Measurements from ENCODE around the gene EML3. TPM values are rescaled to one million over a fixed set of nuclear protein-coding genes. Genes with fewer than 3 reads are reported as not detected.

The EML3 gene, protein sequence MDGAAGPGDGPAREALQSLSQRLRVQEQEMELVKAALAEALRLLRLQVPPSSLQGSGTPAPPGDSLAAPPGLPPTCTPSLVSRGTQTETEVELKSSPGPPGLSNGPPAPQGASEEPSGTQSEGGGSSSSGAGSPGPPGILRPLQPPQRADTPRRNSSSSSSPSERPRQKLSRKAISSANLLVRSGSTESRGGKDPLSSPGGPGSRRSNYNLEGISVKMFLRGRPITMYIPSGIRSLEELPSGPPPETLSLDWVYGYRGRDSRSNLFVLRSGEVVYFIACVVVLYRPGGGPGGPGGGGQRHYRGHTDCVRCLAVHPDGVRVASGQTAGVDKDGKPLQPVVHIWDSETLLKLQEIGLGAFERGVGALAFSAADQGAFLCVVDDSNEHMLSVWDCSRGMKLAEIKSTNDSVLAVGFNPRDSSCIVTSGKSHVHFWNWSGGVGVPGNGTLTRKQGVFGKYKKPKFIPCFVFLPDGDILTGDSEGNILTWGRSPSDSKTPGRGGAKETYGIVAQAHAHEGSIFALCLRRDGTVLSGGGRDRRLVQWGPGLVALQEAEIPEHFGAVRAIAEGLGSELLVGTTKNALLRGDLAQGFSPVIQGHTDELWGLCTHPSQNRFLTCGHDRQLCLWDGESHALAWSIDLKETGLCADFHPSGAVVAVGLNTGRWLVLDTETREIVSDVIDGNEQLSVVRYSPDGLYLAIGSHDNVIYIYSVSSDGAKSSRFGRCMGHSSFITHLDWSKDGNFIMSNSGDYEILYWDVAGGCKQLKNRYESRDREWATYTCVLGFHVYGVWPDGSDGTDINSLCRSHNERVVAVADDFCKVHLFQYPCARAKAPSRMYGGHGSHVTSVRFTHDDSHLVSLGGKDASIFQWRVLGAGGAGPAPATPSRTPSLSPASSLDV
- total RNA-seq (2016; rRNA removed; fragmentation: Illumina TruSeq; extraction: Trizol) (4.6 and 10.6 TPM in 2 replicates), polyA plus RNA-seq (2011; rRNA removed) (12.3 and 16.6 TPM in 2 replicates), polyA minus RNA-seq (2011; rRNA and poly(A)+ RNA removed; ENCODE audit: low replicate concordance) (14.6 and 43.9 TPM in 2 replicates), Bru-seq, nascent RNA (percentile 48 among the genes with signal in this experiment), BruChase-seq, experiment 1, labeled RNA remaining after a 6-hour chase (percentile 79 among the genes with signal in this experiment), BruChase-seq, experiment 2, labeled RNA remaining after a 2-hour chase (percentile 64 among the genes with signal in this experiment)
- total RNA-seq (2016; cell fraction: cytosol; rRNA removed; fragmentation: Illumina TruSeq; extraction: Trizol; ENCODE audit: low read depth) = 5.0 and 5.5 TPM in 2 replicates
- total RNA-seq (2016; cell fraction: insoluble cytoplasmic fraction; rRNA removed; fragmentation: Illumina TruSeq; extraction: Trizol) = 4.2 and 9.0 TPM in 2 replicates
- total RNA-seq (2016; cell fraction: membrane; rRNA removed; fragmentation: Illumina TruSeq; extraction: Trizol) = 4.8 and 7.0 TPM in 2 replicates
- 9.2 and 9.5 TPM in 2 replicates for total RNA-seq (2016; cell fraction: nucleus; rRNA removed; fragmentation: Illumina TruSeq; extraction: Trizol)
- polyA plus RNA-seq (2011; cell fraction: cytosol; rRNA removed) = 7.8 and 7.9 TPM in 2 replicates
- polyA plus RNA-seq (2011; cell fraction: nucleus; rRNA removed) = 105 and 119 TPM in 2 replicates
- polyA plus RNA-seq (2012) = 14.9 and 16.7 TPM in 2 replicates
- polyA plus RNA-seq (2016; cell fraction: cytosol; fragmentation: Illumina TruSeq; extraction: Trizol; ENCODE audit: low read depth) = 1.3 and 2.0 TPM in 2 replicates
- 6.5 and 7.1 TPM in 2 replicates for polyA plus RNA-seq (2016; cell fraction: insoluble cytoplasmic fraction; fragmentation: Illumina TruSeq; extraction: Trizol; ENCODE audit: low read depth)
- 2.2 and 2.5 TPM in 2 replicates for polyA plus RNA-seq (2016; cell fraction: membrane; fragmentation: Illumina TruSeq; extraction: Trizol; ENCODE audit: low read depth)
- polyA plus RNA-seq (2016; cell fraction: nucleus; fragmentation: Illumina TruSeq; extraction: Trizol; ENCODE audit: insufficient read depth, low read depth) = 33.3 and 38.2 TPM in 2 replicates
- 3.8 and 6.3 TPM in 2 replicates for polyA minus RNA-seq (2011; cell fraction: cytosol; rRNA and poly(A)+ RNA removed)
- polyA minus RNA-seq (2011; cell fraction: nucleus; rRNA and poly(A)+ RNA removed) = 11.2 and 14.0 TPM in 2 replicates
- long read RNA-seq, experiment 1, partial matches to known transcripts = 0 of 1 reads
- long read RNA-seq, experiment 1, other reads (novel, unspliced or antisense) = 0 of 1 reads
- long read RNA-seq, experiment 2, partial matches to known transcripts = 11 of 29 reads
- long read RNA-seq, experiment 2, other reads (novel, unspliced or antisense) = 12 of 29 reads

DNA sequence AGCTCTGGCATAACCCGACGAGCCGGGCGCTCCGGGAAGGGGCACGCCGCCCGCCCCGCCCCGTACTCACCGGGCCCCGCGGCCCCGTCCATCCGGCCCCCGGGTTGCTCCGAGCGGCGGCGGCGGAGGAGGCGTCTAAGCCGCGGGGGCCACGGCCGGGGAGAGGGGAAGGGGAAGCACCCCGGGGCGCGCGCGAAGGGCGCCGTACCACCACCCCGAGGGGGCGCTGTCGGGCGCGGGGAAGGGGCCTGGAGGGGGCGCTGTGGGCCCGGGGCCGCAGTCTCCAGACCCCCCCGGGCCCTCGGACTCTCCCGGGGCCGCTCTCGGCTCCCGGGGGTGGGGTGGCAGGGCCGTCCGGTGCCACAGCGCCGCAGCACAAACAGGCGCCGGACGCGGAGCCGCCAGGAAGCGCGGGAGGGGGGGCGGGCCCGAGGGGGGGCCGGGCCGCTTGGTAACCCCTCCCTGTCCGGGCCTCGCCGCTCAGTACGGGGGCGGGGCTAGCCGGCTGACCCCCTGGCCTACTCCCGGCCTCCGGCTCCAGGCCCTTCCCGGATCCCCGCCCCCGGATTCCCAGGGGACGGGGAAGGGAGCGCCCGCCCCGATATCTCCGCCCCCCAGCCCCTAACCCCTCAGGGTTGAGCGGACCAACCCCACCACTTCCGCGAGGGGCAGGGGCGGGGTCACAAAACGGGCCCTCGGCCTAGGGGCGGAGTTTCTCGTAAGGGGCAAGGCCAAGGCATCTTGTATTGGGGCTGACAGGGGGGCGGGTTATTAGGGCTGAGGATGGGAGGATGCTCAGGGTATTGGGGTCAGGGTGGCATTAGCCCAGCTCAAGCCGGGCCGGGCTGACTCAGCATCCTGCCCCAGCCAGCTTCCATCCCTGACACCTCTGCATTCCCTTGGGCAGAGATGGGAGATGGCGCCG is at the start of gene EML3, which contains the start of gene ROM1:
Gene EML3, minus strand, starts transcription at position 410 of the 925 bp plus-strand sequence. Its CDS starts 318 bp downstream, at position 92.
Gene ROM1, plus strand, starts transcription at position 892 of the 925 bp plus-strand sequence. Its CDS starts 25 bp downstream, at position 917.
- Histone ChIP-seq H4K20me1 (ENCODE audit: insufficient read depth, low read length) (no peaks in the 10 kb centered on the region), H3K4me2 (ENCODE audit: low read depth, low read length) (peak within 1 kb of the TSS; percentile 96), H3K79me2 (ENCODE audit: insufficient read depth, low read length) (peaks cover 2% of the 10 kb centered on the region), H3K27ac (ENCODE audit: extremely low read length, insufficient read depth, low read length) (peak within 1 kb of the TSS; percentile 64), H3K4me3 (replicated peaks in 1 of 3; ENCODE audit: insufficient read depth in 1 of 3, low read depth in 2 of 3, low read length in 3 of 3) (peak within 1 kb of the TSS; percentile 77 to 93 (median 77)), H2AFZ (ENCODE audit: low read length) (peak within 1 kb of the TSS; percentile 76), H3K9me3 (ENCODE audit: low read length) (no peaks in the 10 kb centered on the region), H3K27me3 (ENCODE audit: control insufficient read depth in 1 of 2, insufficient read depth in 2 of 2, low read length in 2 of 2) (no peaks in the 10 kb centered on the region; a peak in 1 of 5 replicates), H3K9ac (ENCODE audit: insufficient read depth, low read depth, low read length) (peak within 1 kb of the TSS; percentile 80), H3K36me3 (replicated peaks in 1 of 2; ENCODE audit: control insufficient read depth in 1 of 2, insufficient read depth in 2 of 2, low read length in 2 of 2) (no peaks in the 10 kb centered on the region), H3K4me1 (ENCODE audit: insufficient read depth, low read length) (peaks cover 50% of the 10 kb centered on the region)
- intact Hi-C loops (cut with micrococcal nuclease; ENCODE audit: unreplicated experiment) (loop anchor here (5.0 kb wide), 1 partner anchor 40 kb away; the partner anchor contains the start of gene INTS5), in situ Hi-C loops (cut with HindIII; ENCODE audit: extremely low pct_ligation_motif_present, low pct_unique_long_range_greater_than_20kb) (no loop called here)
- DNase-seq (ENCODE audit: low spot score) = peak; percentile 70
- BruUV-seq (replicated peaks) = no TSS peak
- ChIA-PET CTCF (ENCODE audit: low intra/inter-chr PET ratio, low total read pairs) (interaction anchor here (0.6 to 2.3 kb wide), 4 partner anchors 9 to 82 kb away, joined by 3 to 14 read pairs (median 5); partner anchors contain the start of genes B3GAT3 and TUT1), POLR2A (interaction anchor here (1.2 to 4.0 kb wide), 9 partner anchors 9 to 141 kb away, joined by 3 to 39 read pairs (median 12); partner anchors contain the start of genes B3GAT3, C11orf98, CSKMT and EEF1G)
- peak; percentile 74 for ATAC-seq
- FAIRE-seq = no peak
- 13% methylated on average over 9 of the region's 91 CpGs for WGBS (ENCODE audit: low lambda C conversion rate)
- TF ChIP-seq ZNF678 (CRISPR knock-in tag; IDR thresholded peaks at IDR 0.05) (no peak), ZNF777 (CRISPR knock-in tag; IDR thresholded peaks at IDR 0.05) (peak; percentile 91), CAMTA2 (CRISPR knock-in tag; IDR thresholded peaks at IDR 0.05; ENCODE audit: borderline replicate concordance) (no peak), ATF1 (CRISPR knock-in tag; IDR thresholded peaks at IDR 0.05) (no peak), PHF20 (CRISPR knock-in tag; IDR thresholded peaks at IDR 0.05) (no peak; the same call in 1 of the 2 replicates), ETV6 (CRISPR knock-in tag; conservative IDR thresholded peaks at IDR 0.05) (no peak), RBFOX2 (IDR thresholded peaks at IDR 0.05; ENCODE audit: low read depth, low read length) (peak; percentile 54; the same call in 1 of the 2 replicates), ZNF275 (CRISPR knock-in tag; IDR thresholded peaks at IDR 0.05; ENCODE audit: borderline replicate concordance) (no peak)
- TF ChIP-seq, protein P1, sequence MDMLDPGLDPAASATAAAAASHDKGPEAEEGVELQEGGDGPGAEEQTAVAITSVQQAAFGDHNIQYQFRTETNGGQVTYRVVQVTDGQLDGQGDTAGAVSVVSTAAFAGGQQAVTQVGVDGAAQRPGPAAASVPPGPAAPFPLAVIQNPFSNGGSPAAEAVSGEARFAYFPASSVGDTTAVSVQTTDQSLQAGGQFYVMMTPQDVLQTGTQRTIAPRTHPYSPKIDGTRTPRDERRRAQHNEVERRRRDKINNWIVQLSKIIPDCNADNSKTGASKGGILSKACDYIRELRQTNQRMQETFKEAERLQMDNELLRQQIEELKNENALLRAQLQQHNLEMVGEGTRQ (IDR thresholded peaks at IDR 0.05; ENCODE audit: low read depth, low read length) = no peak
- TF ChIP-seq, protein P1 (CRISPR knock-in tag; IDR thresholded peaks at IDR 0.05; ENCODE audit: borderline replicate concordance) = no peak

All from HepG2 (cell line).